Mucosa of descending colon (tissue), 3 donors: ENCODE data around the gene RGCC. TPM values are rescaled to one million over a fixed set of nuclear protein-coding genes. Genes with fewer than 3 reads are reported as not detected.

Experiments
- ATAC-seq: fragments of 200-7000 bp; cut with Tn5 transposase; one replicate; pipeline ENCODE4 v1.9.1; 2020; ENCODE audit warnings: mild to moderate bottlenecking, moderate library complexity
- DNase-seq, 3 donors: peaks; one replicate each; pipeline ENCODE4 v3.0.0-alpha.2; 2020
- H3K36me3 ChIP-seq: fragments of 200-600 bp; one replicate; pipeline ENCODE4 v1.8.0; 2021; ENCODE audit warnings: low read depth, mild to moderate bottlenecking
- H3K4me1 ChIP-seq: fragments of 200-600 bp; one replicate; pipeline ENCODE4 v1.8.0; 2021; ENCODE audit warnings: low read depth, mild to moderate bottlenecking
- H3K4me3 ChIP-seq: fragments of 200-600 bp; one replicate; pipeline ENCODE4 v1.8.0; 2021; ENCODE audit warnings: mild to moderate bottlenecking
- H3K9me3 ChIP-seq: fragments of 200-600 bp; one replicate; pipeline ENCODE4 v1.8.0; 2021; ENCODE audit warnings: mild to moderate bottlenecking
- intact Hi-C, 2 donors: fragments of 100-400 bp; cut with DNase I in 1 of 2; cut with micrococcal nuclease in 1 of 2; formaldehyde crosslinking; loops; one replicate each; pipeline versions ENCODE4 v1.11.0 to v1.11.1; 2022; cut with DNase I, micrococcal nuclease
- total RNA-seq, 3 donors: library from RNA; stranded (reverse); fragmentation: NEBNext Ultra II Directional in 2 of 3; extraction: Animal tissue kit (Norgen Biotek cat#: 25700) in 2 of 3; gene quantifications; one replicate each; pipeline versions ENCODE4 v1.2.1 to v1.2.4, GENCODE V29; 2021 to 2023
- TF ChIP-seq, protein P1 (sequence below): fragments of 200-600 bp; IDR thresholded peaks from one replicate; pipeline ENCODE4 v1.8.0; 2022; ENCODE audit warnings: antibody characterized with exemption, mild to moderate bottlenecking
- donor health status: DM: no; HTN: no; CAD: no; lungs with moderate emphysema.
- donor health status: DM: no; HTN: no; CAD: no.
- donor health status: DM: no; HTN: yes; CAD: no.

Gene RGCC
- total RNA-seq, 3 donors from 2014 or later, result 2.5 to 14.0 (median 4.7) TPM

DNA sequence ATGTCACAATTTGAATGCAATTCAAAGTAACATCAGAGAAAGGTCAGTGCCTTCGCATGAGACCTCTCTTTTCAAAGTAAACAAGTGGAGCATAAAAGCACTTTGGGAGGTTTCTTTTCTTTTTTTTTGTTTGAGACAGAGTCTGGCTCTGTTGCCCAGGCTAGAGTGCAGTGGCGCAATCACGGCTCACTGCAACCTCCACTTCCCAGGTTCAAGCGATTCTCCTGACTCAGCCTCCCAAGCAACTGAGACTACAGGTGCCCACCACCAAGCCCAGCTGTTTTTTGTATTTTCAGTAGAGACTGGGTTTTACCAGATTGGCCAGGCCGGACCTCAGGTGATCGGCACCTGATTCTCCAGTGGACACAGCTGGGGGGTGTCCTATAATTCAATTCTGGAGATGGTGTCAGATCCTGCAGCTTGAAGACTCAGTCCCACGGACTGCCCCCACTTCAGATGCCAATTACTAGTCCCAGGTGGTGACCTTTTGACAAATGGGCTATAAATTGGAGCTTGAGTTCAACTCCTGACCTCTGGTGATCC is 57.6 kb downstream of the RGCC start:
- no peak for ATAC-seq

DNA sequence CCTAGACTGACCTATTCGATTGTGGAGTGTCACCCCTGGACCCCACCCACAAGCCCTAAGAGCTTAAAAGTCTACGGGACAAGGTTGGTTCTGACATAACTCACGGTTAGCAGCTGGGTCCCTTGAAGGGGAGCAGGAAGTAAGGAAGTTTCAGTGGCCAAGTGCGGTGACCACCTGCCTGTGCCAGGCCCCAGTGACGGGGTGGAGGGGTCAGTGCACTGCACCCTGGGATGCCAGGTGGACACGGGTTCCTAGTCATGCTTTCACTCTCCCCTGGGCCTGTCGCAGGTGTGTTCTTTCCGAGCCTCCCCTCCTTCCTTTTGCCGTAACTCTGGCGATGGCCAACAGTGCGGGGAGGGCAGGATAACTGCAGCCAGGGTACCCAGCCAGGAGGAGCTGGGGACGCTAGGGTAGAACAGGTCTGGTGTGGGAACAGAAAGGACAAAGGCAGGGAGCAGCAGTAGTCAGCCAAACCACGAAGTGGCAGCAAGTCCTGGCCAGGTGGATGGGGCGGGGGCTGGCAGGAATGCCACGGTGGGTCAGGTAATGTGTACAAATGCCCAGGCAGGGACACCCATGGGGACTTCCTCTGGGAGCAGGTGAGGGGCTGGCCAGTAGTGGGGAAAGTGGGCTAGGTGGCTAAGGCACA is 58.3 kb downstream of the RGCC start:
- no peaks in the 10 kb centered on the region for H3K4me1 ChIP-seq
- DNase-seq (no peak), ATAC-seq (peak; percentile 38)
- intact Hi-C loops, result no loop called here
- H3K36me3 ChIP-seq, result no peaks in the 10 kb centered on the region
- no peaks in the 10 kb centered on the region for H3K9me3 ChIP-seq
- TF ChIP-seq, protein P1, sequence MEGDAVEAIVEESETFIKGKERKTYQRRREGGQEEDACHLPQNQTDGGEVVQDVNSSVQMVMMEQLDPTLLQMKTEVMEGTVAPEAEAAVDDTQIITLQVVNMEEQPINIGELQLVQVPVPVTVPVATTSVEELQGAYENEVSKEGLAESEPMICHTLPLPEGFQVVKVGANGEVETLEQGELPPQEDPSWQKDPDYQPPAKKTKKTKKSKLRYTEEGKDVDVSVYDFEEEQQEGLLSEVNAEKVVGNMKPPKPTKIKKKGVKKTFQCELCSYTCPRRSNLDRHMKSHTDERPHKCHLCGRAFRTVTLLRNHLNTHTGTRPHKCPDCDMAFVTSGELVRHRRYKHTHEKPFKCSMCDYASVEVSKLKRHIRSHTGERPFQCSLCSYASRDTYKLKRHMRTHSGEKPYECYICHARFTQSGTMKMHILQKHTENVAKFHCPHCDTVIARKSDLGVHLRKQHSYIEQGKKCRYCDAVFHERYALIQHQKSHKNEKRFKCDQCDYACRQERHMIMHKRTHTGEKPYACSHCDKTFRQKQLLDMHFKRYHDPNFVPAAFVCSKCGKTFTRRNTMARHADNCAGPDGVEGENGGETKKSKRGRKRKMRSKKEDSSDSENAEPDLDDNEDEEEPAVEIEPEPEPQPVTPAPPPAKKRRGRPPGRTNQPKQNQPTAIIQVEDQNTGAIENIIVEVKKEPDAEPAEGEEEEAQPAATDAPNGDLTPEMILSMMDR, result no peak
- no peak overlapping the region for H3K4me3 ChIP-seq

More for the DNA sequence above, 57.6 kb downstream of the RGCC start:
- intact Hi-C loops, result no loop called here
- no peaks in the 10 kb centered on the region for H3K9me3 ChIP-seq
- no peaks in the 10 kb centered on the region for H3K36me3 ChIP-seq
- H3K4me3 ChIP-seq, result no peak overlapping the region
- DNase-seq, result no peak
- TF ChIP-seq, protein P1, result no peak
- H3K4me1 ChIP-seq, result no peaks in the 10 kb centered on the region

DNA sequence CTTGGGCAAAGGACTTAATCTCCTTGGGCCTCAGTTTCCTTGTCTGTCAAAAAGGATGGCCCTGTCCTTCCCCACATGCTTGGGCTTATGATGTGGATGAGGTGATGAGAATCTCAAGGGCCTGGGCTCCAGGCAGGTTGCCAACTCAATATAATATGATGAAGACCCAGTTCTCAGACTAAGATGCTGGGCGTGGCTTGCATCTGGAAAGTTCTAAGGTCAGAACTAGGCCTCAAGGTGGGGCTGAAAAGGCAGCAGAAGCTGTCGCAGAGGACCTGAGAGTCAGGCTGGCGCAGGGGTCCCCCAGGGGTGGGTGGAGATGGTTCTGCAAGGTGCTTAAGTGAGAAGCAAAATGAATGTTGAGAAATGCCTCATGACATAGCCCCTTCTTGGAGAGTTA is 58.8 kb downstream of the RGCC start:
- Histone ChIP-seq H3K9me3 (no peaks in the 10 kb centered on the region), H3K36me3 (no peaks in the 10 kb centered on the region), H3K4me1 (no peaks in the 10 kb centered on the region), H3K4me3 (no peak overlapping the region)
- ATAC-seq (no peak), DNase-seq (no peak)
- TF ChIP-seq, protein P1, result no peak
- intact Hi-C loops, result no loop called here

DNA sequence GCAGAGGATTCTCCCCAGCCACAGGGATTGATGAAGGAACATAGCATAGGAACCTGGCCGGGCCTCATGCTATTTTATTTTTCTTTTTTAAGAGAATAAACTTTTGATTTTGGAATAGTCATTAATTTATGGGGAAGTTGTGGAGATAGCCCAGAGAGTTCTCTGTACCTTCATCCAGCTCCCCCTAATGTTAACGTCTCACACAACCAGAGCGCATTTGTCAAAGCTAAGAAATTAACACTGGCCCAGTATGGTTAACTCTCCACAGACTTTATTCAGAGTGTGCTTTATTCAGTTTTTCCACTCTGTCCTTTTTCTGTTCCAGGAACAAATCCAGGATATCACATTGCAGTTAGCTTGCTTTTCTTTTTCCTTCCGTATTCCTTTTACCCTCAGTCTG is 59.4 kb downstream of the RGCC start:
- ATAC-seq (no peak), DNase-seq (no peak)
- H3K9me3 ChIP-seq, result no peaks in the 10 kb centered on the region
- no peak overlapping the region for H3K4me3 ChIP-seq
- intact Hi-C loops, result no loop called here
- TF ChIP-seq, protein P1, result no peak
- no peaks in the 10 kb centered on the region for H3K4me1 ChIP-seq
- no peaks in the 10 kb centered on the region for H3K36me3 ChIP-seq

DNA sequence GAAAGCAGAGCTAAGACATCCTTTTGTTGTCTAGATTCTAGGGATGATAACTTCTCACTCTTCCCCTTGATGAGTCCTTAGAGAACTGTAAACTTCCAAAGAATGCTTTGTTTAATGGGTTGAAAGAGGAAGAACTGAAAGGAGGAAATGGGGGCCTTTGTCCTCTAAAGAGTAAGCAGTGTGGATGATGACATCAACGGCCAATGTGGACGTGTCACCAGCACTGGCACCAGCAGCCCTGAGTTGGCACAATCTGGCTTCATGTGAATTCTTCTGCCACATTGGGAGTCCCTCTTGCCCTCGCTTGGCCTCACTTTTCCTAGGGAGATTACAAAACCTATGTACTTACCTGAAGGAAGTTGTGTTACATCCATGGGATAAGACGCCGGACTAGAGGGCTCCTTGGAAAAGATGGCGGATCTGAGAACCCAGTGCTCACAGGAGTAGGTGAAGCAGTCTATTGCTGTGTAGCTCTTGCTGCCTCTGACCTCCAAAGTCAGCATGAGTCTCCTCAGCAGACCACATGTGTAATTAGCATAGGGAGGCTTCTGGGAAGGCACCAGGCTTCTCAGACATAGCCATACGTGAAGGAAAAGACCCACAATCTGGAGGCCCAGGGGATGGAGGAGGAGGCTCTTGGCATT is 62.8 kb downstream of the RGCC start:
- no peaks in the 10 kb centered on the region for H3K4me1 ChIP-seq
- no peaks in the 10 kb centered on the region for H3K9me3 ChIP-seq
- DNase-seq (no peak), ATAC-seq (no peak)
- no peaks in the 10 kb centered on the region for H3K36me3 ChIP-seq
- intact Hi-C loops, result no loop called here
- TF ChIP-seq, protein P1, result no peak
- H3K4me3 ChIP-seq, result no peak overlapping the region

Other genes starting within 250 kb of the RGCC start
- gene MTRF1, start 194.0 kb upstream of the RGCC start, total RNA-seq, result 10 to 100 TPM; 13.4 to 15.5 (median 14.6) TPM
- 10 to 100 TPM; 11.0 to 18.6 (median 18.1) TPM for gene NAA16, start 146.3 kb upstream of the RGCC start, total RNA-seq